Lung (tissue), 12 donors: ENCODE data around the gene TIMM17B. TPM values are rescaled to one million over a fixed set of nuclear protein-coding genes. Genes with fewer than 3 reads are reported as not detected.

Experiments
- ATAC-seq: fragments of 200-7000 bp; cut with Tn5 transposase; one replicate; pipeline ENCODE4 v1.9.1; 2020; ENCODE audit warnings: moderate number of reproducible peaks; ENCODE audit not compliant: insufficient read depth, low FRiP score
- DNase-seq, 3 donors: peaks; one replicate each; pipeline ENCODE4 v3.0.0-alpha.2; 2013 to 2017
- H3K27ac ChIP-seq, 2 donors: one replicate each; pipeline ENCODE4 v1.5.1; 2013; ENCODE audit warnings: mild to moderate bottlenecking in 2 of 2, moderate library complexity in 2 of 2, control low read depth in 1 of 2, inconsistent platforms in 1 of 2, low read depth in 1 of 2, low read length in 1 of 2
- H3K27me3 ChIP-seq, 3 donors: one replicate each; pipeline ENCODE4 v1.5.1; 2013; ENCODE audit warnings: low read length in 2 of 3; ENCODE audit not compliant: control insufficient read depth in 3 of 3, insufficient read depth in 3 of 3
- H3K36me3 ChIP-seq, 4 donors: one replicate each; pipeline ENCODE4 v1.5.1; 2013; ENCODE audit warnings: low read length in 4 of 4, mild to moderate bottlenecking in 1 of 4, moderate library complexity in 1 of 4; ENCODE audit not compliant: control insufficient read depth in 4 of 4, insufficient read depth in 4 of 4
- H3K4me1 ChIP-seq, 5 donors: one replicate each; pipeline ENCODE4 v1.5.1; 2013; ENCODE audit warnings: low read length in 5 of 5, mild to moderate bottlenecking in 2 of 5, moderate library complexity in 1 of 5; ENCODE audit not compliant: control insufficient read depth in 5 of 5, insufficient read depth in 5 of 5
- H3K4me3 ChIP-seq: one replicate; pipeline ENCODE4 v1.5.1; 2013; ENCODE audit warnings: mild to moderate bottlenecking, control low read depth, moderate library complexity
- H3K9ac ChIP-seq, 2 donors: one replicate each; pipeline ENCODE4 v1.5.1; 2013; ENCODE audit warnings: low read length in 2 of 2, control low read depth in 1 of 2; ENCODE audit not compliant: insufficient read depth in 1 of 2
- H3K9me3 ChIP-seq, 4 donors: one replicate each; pipeline ENCODE4 v1.5.1; 2013; ENCODE audit warnings: low read length in 3 of 4, mild to moderate bottlenecking in 1 of 4, moderate library complexity in 1 of 4; ENCODE audit not compliant: control insufficient read depth in 4 of 4, insufficient read depth in 3 of 4
- WGBS, 2 donors: extraction: QIAGEN DNeasy Blood & Tissue Kit; methylation state at CpG; one replicate each; pipeline ENCODE4 v1.1.7; 2013; 5-methylcytosine and 5-hydroxymethylcytosine counted together
- polyA plus RNA-seq, 2 donors: library from polyadenylated mRNA; stranded (reverse); fragments of 200-250 nt; gene quantifications; one replicate each; pipeline ENCODE4 v1.2.1, GENCODE V29; 2013
- total RNA-seq, 2 donors: library from RNA; depleted of rRNA in 1 of 2; stranded (reverse); fragments of >200 nt in 1 of 2; gene quantifications; one replicate each; pipeline ENCODE4 v1.2.1, GENCODE V29; 2014 to 2021
- TF ChIP-seq, protein P1 (sequence below): IDR thresholded peaks from 2 replicates; pipeline ENCODE4 v1.5.1; 2012; ENCODE audit warnings: mild to moderate bottlenecking; ENCODE audit errors: control extremely low read depth, extremely low read depth
- donor health status: control.
- donor health status: control.
- donor health status: Bipolar disorder and iron deficiency.
- donor health status: healthy.
- donor health status: DM: yes; HTN: yes; CAD: no.

Gene TIMM17B
- total and polyA plus RNA-seq, 4 donors = 21.0 to 73.4 (median 59.4) TPM

DNA sequence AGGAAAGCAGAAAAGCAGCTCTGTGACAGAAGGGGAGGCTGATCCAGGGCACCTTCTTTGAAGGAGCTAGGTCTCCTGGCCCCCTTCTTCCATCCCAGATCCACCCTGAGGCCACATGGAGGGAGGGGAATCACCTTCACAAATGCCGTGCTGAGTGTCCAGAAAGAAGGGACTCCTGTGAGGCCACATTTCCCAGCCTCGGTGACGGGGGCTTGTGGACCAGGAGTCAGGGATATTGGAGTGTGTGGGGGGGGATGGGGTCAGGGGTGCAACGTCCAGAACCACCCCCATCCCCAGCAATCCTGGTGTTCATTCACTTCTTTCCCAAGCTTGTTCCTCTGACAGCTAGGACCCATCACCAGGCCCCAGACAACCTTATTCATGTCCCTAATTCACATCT is 4.7 kb downstream of the TIMM17B start:
- TF ChIP-seq, protein P1, sequence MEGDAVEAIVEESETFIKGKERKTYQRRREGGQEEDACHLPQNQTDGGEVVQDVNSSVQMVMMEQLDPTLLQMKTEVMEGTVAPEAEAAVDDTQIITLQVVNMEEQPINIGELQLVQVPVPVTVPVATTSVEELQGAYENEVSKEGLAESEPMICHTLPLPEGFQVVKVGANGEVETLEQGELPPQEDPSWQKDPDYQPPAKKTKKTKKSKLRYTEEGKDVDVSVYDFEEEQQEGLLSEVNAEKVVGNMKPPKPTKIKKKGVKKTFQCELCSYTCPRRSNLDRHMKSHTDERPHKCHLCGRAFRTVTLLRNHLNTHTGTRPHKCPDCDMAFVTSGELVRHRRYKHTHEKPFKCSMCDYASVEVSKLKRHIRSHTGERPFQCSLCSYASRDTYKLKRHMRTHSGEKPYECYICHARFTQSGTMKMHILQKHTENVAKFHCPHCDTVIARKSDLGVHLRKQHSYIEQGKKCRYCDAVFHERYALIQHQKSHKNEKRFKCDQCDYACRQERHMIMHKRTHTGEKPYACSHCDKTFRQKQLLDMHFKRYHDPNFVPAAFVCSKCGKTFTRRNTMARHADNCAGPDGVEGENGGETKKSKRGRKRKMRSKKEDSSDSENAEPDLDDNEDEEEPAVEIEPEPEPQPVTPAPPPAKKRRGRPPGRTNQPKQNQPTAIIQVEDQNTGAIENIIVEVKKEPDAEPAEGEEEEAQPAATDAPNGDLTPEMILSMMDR = no peak
- WGBS, 2 donors = 68 to 80% methylated on average over 1 to 4 of the region's 4 CpGs
- no peak for ATAC-seq

DNA sequence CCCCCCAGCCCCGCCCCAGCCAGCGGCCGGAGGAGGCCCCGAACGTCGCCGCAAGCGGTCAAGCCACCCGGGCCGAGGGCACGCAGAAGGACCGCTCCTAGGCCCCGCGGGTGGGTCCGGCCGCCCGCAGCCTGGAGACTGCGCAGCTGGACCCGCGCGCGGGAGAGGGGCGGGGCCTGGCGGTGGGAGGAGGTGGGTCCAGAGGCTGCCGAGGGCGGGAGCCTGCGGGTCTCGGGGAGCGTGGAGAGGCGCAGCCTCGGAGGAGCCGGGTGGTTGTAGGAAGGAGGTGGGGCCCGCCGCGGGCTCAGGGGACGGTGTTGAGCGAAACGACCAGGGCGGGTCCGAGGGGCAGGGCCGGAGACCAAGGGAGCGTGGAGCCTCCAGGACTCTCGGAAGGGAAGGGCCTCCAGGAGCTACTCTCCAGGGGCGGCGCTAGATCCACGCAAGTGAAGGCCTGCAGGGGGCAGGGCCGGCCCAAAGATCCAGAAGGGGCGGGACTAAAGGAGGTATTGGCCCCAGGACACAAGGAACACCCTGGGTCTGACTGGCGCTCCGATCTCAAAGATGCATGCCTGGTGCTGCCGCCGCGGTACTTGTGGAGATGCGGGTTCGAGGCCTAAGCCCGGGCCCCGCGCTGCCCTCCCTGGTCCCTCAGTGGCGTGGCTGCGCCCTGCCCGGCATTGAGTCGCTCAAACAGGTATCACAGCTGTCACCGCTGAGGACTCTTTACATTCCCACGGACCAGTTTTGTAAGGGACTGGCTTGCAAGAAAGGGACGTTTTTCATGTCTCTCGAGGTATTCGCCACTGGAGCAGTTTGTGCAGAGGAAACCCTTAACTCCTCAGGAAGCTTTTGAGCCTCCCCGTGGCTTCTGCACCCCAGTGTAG is 5.9 kb downstream of the TIMM17B start:
- DNase-seq = peak; percentile 88 to 90 (median 89)
- no peaks in the 10 kb centered on the region for H3K27me3 ChIP-seq
- H3K27ac ChIP-seq = peak overlapping the region; percentile 12 to 43
- peaks cover 0 to 1% (median 0%) of the 10 kb centered on the region in 4 donors for H3K9me3 ChIP-seq
- peaks cover 0 to 8% (median 3%) of the 10 kb centered on the region in 5 donors for H3K4me1 ChIP-seq
- peak overlapping the region; percentile 36 for H3K4me3 ChIP-seq
- 4 to 38% methylated on average over 20 to 68 of the region's 68 CpGs for WGBS, 2 donors
- peaks cover 0 to 3% (median under 1%) of the 10 kb centered on the region in 4 donors for H3K36me3 ChIP-seq
- H3K9ac ChIP-seq = no peak overlapping the region
- ATAC-seq = peak; percentile 92
- TF ChIP-seq, protein P1 = peak; percentile 41

More for the DNA sequence above, 4.7 kb downstream of the TIMM17B start:
- H3K9me3 ChIP-seq = peaks cover 0 to 7% (median under 1%) of the 10 kb centered on the region in 4 donors
- DNase-seq = no peak
- H3K4me1 ChIP-seq = peaks cover 0 to 9% (median 3%) of the 10 kb centered on the region in 5 donors
- no peak overlapping the region for H3K27ac ChIP-seq
- no peak overlapping the region for H3K9ac ChIP-seq
- H3K4me3 ChIP-seq = no peak overlapping the region
- H3K36me3 ChIP-seq = peaks cover 0 to 3% (median under 1%) of the 10 kb centered on the region in 4 donors
- no peaks in the 10 kb centered on the region for H3K27me3 ChIP-seq

DNA sequence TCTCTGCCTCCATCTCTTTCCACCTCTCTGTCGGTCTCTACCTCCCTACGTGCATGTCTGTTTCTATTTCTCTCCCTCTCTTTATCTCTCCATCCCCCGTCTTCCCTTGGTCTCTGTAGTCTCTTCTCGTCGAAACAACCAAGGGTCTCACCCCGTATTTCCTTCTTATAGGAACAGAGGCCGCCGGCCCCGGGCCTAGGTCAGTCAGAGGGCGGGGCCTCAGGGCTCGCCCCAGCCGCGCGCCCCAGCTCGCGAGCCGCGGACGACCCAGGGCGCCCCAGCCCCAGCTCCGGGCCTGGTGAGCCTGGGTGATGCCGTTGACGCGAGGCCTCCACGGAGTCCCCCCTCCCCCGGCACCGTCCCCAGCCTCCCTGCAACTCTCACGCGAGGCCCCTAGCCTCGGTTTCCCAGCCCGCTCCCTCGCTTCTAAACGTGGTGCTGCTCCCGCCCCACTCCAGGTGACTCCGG is 6.6 kb downstream of the TIMM17B start:
- 0 to 41% methylated on average over 17 to 35 of the region's 35 CpGs for WGBS, 2 donors
- H3K4me3 ChIP-seq = peak overlapping the region; percentile 36
- ATAC-seq = peak; percentile 39
- DNase-seq = peak; percentile 11 to 24 (median 16)
- H3K4me1 ChIP-seq = peaks cover 0 to 5% (median 0%) of the 10 kb centered on the region in 5 donors
- H3K27ac ChIP-seq = peak overlapping the region; percentile 5 to 12
- TF ChIP-seq, protein P1 = no peak
- no peaks in the 10 kb centered on the region for H3K9me3 ChIP-seq
- peaks cover 0 to 3% (median under 1%) of the 10 kb centered on the region in 4 donors for H3K36me3 ChIP-seq
- H3K27me3 ChIP-seq = no peaks in the 10 kb centered on the region
- peak overlapping the region in 1 of 2 donors; percentile 68 for H3K9ac ChIP-seq
